Stimulated activated CD4-positive, alpha-beta T cell treated with anti-CD3 and anti-CD28 coated beads, Interleukin-12 subunit alpha, Interleukin-12 subunit beta, amount 100 ng/mL, for 24 hours (primary cell): Measurements from ENCODE around the gene MACF1.
"Not testable (repeated sequence)": the region's sequence is repeated elsewhere in the genome, so short reads cannot be mapped to it uniquely, and the experiment has no call there.

ENCODE experiments used
- DNase-seq, 2 experiments: peaks; one replicate each; pipeline ENCODE4 v3.0.0-alpha.2; 2020; ENCODE audit warnings: low read depth in 2 of 2

Gene MACF1

GRCh38 chr1:39514710-39515124 is 310.2 kb downstream of the MACF1 start:
- DNase-seq: not testable (repeated sequence)

- DNase-seq: not testable (repeated sequence)
These were observed 310.9 kb downstream of the MACF1 start for GRCh38 chr1:39515131-39516086.

GRCh38 chr1:39516841-39517240 is 312.3 kb downstream of the MACF1 start:
- DNase-seq: not testable (repeated sequence)

GRCh38 chr1:39517936-39518335 is 313.4 kb downstream of the MACF1 start:
- DNase-seq: not testable (repeated sequence)

GRCh38 chr1:39519376-39519775 is 314.9 kb downstream of the MACF1 start:
- not testable (repeated sequence) for DNase-seq

- not testable (repeated sequence) for DNase-seq
These were observed 317.7 kb downstream of the MACF1 start for GRCh38 chr1:39522221-39522620.

- no peak for DNase-seq
These were observed 318.4 kb downstream of the MACF1 start for GRCh38 chr1:39522661-39523567.

GRCh38 chr1:39524171-39524570 is 319.7 kb downstream of the MACF1 start:
- DNase-seq: no peak

- DNase-seq: no peak
These were observed 320.3 kb downstream of the MACF1 start for GRCh38 chr1:39524591-39525365.

- DNase-seq: no peak
These were observed 321.1 kb downstream of the MACF1 start for GRCh38 chr1:39525366-39526165.

- no peak for DNase-seq
These were observed 322.1 kb downstream of the MACF1 start for GRCh38 chr1:39526466-39527189.

GRCh38 chr1:39527190-39527579 is 322.7 kb downstream of the MACF1 start:
- not testable (repeated sequence) for DNase-seq

GRCh38 chr1:39528082-39528481 is 323.6 kb downstream of the MACF1 start:
- DNase-seq: no peak

- no peak for DNase-seq
These were observed 325.5 kb downstream of the MACF1 start for GRCh38 chr1:39529901-39530535.

- DNase-seq: no peak
These were observed 327.0 kb downstream of the MACF1 start for GRCh38 chr1:39531526-39531925.

- no peak for DNase-seq
These were observed 328.9 kb downstream of the MACF1 start for GRCh38 chr1:39533442-39533841.
